Activated T-cell treated with anti-CD3 and anti-CD28 coated beads for 48 hours (primary cell): ENCODE results near the gene LAMA2.

ENCODE experiments used
- DNase-seq: peaks from one replicate; pipeline ENCODE4 v3.0.0-alpha.2; 2020; ENCODE audit warnings: low read depth

Gene LAMA2

DNA sequence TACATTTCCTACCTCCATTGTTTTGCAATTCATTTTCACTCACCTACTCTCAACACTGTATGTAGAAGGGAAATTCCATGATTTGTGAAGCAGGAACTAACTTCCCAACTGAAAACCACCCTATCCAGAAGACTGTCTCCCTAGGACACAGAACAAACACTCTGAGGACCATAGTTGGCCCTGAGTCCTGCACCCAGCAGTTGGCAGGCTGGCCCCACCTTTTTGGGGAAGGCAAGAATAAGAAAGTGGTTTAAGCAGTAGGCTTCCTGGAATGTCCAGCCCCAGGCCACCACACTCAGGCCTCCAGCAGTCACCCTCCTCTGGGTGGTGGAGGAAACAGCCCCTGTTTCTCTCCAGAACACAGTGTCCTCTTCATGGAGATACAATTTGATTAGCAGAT lies 568.2 kb downstream of the LAMA2 start:
- DNase-seq: no peak

GRCh38 chr6:129453073-129453472 lies 570.1 kb downstream of the LAMA2 start:
- DNase-seq: no peak

DNA sequence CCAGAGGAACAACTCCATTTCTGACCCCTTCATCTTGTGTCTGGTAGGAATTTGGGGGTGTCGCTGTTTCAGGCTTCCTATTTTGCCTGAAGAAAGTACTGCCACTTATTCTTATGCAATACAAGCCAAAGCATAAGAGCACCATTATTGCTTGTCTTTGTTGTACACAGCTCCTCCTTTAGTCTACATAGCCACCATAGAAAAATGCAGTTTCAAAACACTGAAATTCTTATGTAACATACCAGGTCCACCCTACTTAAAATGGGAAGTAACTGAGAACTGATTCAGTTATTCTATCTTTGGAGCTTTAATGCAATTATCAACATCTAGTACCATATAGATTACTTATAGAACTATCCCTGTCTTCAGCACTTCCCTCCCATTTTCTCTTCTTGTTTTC lies 571.5 kb downstream of the LAMA2 start:
- no peak for DNase-seq

DNA sequence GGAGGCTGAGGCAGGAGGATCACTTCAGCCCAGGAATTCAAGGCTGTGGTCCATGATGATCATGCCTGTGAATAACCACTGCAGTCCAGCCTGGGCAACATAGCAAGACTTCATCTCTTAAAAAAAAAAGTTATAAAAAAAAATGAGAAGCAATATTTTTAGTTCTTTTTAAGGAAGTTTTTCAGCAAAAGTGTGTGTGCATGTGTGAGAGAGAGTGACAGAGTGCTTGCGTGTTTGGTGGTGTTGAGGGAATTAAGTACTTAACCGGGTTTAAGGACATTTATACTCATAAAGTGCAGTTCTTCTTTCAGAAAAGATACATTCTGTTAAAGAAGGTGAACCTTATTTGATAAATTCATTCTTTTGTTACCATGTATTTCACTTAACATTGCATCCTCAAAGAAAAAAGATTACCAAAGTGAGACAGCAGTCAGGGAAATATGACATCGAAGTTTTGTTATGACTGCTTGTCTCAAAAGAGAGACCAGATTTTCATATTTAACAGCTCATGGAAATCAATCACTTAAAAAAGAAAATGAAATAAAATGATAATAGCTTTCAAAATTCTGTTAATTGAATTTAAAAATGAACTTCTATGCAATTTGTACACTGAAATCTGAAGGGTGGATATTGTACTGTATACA lies 572.3 kb downstream of the LAMA2 start:
- DNase-seq: no peak

DNA sequence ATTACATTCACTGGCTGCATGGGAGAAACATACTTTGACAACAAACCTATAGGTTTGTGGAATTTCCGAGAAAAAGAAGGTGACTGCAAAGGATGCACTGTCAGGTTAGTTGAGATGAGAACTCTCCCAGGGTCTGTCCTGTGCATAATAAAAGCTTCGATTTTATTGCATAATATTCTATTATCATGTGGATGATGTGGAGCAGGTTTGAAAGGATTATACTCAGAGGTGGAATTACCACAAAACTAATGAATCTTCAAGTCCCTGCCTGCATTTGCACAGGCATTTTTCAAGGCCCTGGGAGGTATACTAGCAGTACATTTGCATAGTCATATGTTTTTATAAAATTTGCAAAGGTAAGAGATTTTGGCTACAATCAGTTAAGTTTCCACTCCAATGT lies 577.3 kb downstream of the LAMA2 start:
- DNase-seq: no peak

- no peak for DNase-seq
These were observed 586.2 kb downstream of the LAMA2 start for GRCh38 chr6:129469070-129469662.

DNA sequence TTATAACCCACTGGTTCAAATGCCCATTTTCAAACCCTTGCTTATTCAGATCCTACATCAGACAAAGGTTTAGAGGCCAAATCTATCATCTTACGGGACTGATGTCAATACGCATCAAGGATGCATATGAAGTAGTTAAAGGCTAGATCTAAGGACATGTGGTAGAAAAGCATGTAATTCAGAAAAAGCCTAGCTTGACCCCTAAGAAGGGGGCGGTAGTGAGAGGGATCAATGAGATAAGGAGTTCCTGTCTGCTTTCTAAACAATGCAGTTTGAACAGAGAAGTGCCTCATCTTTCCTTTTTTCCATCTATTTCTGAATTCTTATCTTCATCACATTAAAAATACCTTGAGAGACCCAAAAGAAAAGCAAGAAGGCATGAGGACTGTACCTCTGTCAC lies 589.3 kb downstream of the LAMA2 start:
- DNase-seq: no peak

DNA sequence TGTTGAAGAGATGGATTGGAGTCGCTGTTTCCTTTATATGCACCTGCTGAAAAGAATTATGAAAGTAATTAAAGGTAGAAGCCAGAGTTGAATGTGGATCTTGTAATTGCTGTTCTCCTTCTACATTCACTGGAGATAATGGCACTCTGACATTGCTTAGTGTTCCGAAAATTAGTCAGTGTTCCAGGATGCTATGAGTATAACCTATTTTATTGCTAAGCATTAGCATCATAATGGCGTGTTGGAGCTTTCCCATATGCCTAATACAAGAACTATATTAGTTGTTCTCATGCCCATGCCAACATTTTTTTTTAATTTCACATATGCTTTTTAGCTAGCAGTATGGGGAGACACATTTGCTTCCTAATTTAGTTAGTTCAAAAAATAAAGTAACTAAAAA lies 590.6 kb downstream of the LAMA2 start:
- no peak for DNase-seq

DNA sequence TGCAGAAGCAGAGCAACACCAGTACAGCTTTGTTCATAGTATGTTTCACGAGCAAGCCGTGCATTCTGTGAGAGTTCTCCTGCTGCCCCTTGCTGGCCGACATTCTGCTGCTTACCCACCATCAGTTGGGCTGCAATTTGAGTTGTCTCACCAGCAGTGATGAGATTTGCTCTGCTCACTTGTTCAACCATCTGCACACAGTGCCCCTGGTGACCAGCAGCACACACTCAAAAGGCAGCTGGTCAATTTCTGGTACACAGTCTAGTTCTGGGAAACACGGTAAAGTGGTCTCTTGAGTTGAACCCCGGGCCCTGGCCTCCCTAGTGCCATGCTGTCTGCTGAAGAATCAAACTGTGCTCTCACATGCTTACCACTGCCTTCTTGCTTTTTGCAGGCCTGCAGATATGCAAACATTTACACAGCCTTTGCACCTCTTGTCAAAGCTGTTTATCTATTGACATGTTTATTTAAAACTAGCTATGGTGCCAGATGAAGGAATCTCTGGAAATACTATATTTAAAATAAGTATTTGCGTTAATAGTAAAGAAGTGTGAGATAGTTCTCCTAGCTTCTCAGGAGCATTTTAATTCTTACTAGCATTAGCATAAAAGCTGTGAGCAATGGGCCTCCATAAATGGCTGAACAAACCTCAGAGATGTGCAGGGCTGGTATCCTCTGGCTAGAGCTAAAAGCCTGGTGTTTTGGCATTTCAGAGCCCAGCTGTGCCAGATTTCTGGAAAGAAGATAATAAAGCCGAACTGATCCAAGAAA lies 592.7 kb downstream of the LAMA2 start:
- no peak for DNase-seq

DNA sequence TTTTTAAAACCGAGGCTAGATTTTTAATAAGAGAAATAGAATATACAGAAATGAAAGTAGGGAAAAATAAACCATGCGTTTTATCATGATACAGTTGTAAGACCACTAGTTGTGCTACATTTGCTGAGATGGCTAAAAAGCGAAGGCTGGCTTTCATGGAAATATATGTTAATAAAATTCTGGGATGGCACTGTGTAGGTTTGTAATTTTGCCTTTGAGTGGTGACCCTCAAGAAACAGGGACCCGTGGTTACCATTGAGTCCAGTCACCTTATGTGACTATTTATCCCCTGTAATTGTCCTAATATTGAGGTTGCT lies 593.3 kb downstream of the LAMA2 start:
- no peak for DNase-seq

- DNase-seq: no peak
These were observed 593.9 kb downstream of the LAMA2 start for GRCh38 chr6:129476810-129477209.

DNA sequence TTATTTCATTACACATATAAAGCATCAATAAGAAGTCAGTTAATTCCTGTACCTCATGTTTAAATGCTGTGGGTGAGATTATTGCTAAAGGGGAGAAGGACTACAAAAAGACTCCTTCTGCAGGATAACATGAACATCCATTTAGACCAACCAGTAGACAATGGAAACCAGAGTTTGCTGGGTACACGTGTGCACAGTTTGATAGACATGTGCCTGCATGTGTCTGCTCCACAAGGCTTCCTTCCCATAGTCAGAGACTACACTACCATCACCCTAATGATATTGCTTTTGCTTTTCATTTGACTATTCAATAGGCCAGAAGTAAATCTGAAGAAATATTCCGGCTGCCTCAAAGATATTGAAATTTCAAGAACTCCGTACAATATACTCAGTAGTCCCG lies 595.4 kb downstream of the LAMA2 start:
- DNase-seq: no peak

DNA sequence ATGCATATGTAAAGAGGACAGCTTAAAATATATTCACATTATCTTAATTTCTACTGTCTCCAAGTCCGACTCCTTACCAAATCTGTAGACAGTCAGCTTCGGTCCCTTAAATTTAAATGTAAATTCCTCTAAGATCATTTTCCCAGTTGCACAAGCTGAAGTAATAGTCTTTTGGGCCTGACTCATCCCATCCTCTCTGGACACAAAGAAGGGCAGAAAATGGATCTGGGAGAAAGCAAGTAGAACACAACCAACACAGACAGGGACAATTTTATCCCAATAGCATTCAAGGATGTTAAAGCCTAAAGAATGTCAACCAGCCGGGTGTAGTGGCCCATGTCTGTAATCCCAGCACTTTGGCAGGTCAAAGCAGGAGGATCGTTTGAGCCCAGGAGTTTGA lies 598.8 kb downstream of the LAMA2 start:
- DNase-seq: no peak

DNA sequence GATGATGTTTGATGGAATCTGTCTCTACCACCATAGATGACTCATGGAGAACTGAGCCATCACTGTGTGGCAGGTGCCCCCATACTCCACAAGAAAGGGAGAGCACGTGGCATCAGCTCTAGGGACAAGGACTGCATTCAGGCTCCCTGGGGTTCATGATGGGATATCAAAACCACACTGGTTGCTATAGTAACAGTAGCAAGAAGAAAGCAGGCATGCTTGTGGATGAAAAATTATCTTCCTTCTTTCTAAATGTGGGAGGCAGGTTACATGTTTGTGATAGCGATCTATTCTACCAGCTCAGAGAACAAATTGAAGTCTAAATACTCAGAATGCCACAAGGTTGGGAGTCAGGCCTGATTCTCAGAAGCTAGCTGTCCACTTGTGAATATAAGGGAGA lies 602.8 kb downstream of the LAMA2 start:
- no peak for DNase-seq

DNA sequence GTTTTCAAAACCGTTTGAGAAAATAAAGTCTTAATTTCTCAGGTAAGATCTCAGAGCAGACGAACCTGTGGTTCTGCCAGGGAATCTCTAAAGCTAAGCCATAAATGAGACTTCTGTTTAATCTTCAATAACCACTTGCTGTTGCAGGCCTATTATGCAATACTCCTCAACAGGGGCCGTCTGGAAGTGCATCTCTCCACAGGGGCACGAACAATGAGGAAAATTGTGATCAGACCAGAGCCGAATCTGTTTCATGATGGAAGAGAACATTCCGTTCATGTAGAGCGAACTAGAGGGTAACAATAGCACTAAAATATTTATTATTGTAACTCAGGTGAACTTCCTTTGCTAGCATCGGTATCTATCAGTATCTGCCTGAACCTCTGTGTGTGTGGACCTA lies 603.4 kb downstream of the LAMA2 start:
- DNase-seq: no peak

GRCh38 chr6:129488313-129488712 lies 605.4 kb downstream of the LAMA2 start:
- DNase-seq: no peak

DNA sequence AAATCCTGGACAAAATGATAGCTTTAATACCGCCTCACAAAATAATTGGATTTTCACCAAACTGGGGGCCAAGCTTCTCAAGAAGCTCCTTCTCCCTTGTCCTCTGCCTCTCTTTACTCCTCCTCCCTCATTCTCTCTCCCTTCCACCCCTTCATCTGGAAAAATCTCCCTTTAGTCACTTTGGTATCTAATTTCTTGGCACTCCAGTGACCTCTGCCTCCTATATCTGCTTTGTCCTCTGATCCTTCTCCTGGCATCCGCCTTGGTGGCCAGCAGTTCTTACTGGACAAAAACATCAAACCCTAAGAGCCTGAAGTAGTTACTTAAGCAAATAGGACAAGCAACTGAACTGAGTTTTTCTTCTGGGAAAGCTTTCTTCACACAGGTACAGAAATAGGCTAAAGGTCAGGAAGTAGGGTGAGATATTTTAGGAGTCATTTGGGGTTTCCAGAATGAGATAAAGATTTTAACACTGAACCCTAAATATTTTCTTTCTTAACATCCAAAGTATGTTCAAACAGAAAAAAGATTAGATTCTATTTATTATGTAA lies 606.4 kb downstream of the LAMA2 start:
- DNase-seq: no peak

DNA sequence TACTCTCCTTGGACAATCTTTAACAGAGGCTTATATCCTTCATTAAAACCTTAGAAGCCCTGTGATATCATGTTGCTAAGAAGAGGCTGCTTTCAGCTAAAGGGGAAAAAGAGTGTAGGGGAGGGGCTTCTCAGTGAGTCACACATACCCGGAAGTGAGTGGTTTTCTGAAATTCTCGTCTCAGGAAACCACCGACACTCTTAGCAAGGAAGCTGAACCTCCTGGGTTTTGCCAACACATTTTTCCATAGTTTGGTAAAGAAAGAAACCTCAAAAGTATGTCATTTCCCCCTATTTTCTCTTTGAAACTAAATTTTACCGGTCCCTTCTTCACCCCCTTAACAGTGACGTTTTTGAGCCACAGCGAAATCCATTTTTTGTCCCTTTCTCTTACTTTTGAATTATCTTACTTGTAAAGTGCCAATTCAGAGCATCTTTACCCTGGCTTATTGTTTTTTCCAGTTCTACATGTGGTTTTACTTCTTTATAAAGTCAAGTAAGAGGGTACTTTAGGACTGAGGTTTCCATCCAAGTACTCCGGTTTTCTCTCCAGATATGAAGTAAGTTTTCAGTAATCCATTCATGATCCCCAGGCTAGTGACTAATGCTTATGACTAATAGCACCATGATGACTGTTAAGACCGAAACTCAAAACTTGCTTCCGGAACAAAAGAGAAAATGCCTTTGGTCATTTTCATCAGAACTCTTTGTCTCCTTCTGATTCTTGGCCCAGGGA lies 607.8 kb downstream of the LAMA2 start:
- DNase-seq: peak; percentile 41

DNA sequence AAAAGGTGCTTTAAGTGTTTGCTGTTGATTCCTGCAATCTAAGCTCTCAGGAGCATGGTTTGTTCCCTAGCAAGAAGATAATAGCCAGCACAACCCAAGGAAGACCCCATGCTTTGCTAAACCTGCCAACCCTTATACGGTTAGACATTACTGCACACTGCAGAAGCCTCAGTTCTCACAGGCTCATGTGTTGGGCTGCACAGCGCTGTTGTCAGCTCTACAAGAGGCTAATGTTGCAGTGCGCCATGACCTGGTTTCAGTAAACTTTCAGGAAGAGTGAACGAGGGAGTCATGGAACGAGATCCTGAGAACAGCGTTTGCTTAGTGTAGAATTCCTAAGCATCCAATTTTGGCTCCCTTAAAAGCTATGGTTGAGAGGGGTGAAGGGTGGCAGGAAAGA lies 608.5 kb downstream of the LAMA2 start:
- no peak for DNase-seq

DNA sequence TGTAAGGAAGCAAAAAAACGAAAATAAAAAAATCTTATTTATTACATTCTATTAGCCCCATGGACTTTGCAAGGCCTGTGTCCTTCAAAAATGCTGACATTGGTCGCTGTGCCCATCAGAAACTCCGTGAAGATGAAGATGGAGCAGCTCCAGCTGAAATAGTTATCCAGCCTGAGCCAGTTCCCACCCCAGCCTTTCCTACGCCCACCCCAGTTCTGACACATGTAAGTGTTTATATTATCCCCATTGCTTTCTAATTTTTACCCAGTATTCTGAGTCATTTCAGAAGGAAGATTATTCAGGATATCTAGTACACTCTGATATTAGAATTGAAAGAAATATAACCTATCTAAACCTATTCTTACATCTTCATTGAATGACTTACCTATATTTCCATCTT lies 609.3 kb downstream of the LAMA2 start:
- DNase-seq: no peak

DNA sequence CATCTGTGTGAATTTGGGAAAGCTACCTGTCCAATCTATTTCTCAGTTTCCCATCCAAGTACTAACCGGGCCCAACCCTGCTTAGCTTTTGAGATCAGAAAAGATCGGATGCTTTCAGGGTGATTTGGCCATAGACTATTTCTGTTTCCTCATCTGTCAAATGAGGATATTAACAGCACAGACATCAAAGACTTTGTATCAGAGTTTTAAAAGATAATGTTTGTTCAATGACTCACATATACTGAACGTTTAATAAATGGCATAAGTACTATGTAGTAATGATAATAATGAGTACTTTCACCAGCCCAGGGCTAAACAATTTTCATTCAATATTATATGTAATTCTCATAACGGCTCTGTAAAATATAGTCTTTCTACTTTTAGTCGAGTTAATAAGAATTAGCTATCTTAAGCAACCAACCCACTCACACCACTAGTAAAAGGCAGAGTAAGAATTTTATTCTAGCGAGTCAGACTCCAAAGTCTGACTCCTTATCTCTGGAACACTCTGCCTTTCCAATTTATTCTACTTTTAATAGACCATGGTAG lies 610.5 kb downstream of the LAMA2 start:
- DNase-seq: no peak

GRCh38 chr6:129494099-129494498 lies 611.2 kb downstream of the LAMA2 start:
- no peak for DNase-seq
